Activated gamma-delta T cell treated with Interleukin-2 at 50 U/mL for 16 hours (primary cell): Measurements from ENCODE around the gene TRAF7.

ENCODE experiments used
- DNase-seq: peaks from one replicate; pipeline ENCODE4 v3.0.0-alpha.2; 2020

Gene TRAF7

DNA sequence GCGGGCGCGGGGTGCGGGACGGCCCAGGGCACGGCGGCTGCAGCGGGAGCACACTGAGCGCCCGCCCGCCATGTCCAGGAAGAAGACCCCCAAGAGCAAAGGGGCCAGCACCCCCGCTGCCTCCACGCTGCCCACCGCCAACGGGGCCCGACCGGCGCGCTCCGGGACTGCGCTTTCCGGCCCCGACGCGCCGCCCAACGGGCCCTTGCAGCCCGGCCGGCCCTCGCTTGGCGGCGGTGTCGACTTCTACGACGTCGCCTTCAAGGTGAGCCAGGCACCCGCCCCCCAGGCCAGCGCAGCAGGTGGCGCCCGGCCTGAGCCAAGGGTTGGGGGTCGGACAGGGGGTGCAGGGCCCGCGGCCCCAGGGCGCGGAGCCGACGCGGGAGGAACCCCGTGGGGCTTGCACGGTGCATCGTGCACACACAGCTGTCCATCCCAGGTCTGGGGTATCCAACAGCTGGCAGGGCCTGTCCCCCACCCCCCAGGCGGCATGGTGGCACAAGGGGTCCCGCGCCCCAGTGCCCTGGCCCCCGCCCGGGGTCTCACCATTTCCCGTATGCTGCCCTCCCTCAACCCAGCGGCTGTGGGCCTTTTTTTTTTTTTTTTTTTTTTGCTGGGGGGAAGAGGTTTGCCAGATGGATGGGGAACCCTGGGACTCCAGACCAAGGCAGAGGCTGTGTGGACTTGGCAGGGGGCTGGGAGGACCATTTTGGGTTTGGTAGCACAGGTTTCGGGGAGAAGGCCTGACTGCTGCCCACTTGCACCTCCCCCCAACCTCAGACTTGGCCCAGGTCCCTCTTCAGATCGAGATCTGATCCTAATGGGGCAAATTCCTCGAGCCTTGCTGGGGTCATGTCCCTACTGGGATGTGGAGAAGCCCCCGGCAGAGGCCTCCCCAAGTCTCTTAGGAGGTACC lies 6.6 kb upstream of the TRAF7 start:
- DNase-seq = no peak

GRCh38 chr16:2149630-2150417 lies 5.8 kb upstream of the TRAF7 start:
- no peak for DNase-seq

DNA sequence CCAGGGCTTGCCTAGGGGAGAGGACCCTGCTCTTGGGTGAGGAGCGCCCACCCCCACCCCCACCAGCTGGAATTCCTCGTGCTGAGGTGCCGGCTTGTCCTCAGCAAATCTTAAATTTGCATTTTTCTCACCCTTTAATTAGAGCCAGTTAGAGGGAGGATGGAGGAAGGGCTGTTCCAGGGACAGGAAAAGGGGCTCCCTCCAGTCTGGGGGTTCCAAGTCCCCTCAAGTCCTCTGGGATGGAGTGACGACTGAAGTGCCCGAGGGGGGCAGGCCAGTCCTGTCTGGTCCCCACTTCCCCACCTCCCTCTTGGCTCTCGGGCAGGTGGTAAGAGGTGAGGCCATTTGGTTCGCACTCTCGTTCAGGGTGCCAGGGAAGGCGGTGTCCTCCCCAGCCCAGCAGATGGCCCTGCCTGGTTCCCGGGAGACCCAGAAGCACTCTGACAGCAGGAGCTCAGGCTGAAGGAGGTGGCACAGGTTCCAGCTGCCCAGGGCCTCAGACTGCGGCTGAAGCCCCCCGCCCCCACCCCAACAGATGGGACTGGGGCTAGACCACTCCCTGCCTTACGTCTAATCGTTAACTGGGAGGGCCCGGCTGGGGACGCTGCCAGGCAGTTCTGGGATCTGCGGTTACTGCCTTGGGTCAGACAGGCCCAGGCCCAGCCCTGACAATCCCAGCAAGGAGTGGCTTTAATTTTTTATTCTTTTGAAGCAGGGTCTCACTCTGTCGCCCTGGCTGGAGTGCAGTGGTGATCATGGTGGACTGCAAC lies 5.0 kb upstream of the TRAF7 start:
- no peak for DNase-seq

GRCh38 chr16:2151188-2152091 lies 4.1 kb upstream of the TRAF7 start:
- no peak for DNase-seq

GRCh38 chr16:2152695-2153506 lies 2.7 kb upstream of the TRAF7 start:
- DNase-seq = no peak

GRCh38 chr16:2154533-2155090 lies 970 bp upstream of the TRAF7 start:
- no peak for DNase-seq

DNA sequence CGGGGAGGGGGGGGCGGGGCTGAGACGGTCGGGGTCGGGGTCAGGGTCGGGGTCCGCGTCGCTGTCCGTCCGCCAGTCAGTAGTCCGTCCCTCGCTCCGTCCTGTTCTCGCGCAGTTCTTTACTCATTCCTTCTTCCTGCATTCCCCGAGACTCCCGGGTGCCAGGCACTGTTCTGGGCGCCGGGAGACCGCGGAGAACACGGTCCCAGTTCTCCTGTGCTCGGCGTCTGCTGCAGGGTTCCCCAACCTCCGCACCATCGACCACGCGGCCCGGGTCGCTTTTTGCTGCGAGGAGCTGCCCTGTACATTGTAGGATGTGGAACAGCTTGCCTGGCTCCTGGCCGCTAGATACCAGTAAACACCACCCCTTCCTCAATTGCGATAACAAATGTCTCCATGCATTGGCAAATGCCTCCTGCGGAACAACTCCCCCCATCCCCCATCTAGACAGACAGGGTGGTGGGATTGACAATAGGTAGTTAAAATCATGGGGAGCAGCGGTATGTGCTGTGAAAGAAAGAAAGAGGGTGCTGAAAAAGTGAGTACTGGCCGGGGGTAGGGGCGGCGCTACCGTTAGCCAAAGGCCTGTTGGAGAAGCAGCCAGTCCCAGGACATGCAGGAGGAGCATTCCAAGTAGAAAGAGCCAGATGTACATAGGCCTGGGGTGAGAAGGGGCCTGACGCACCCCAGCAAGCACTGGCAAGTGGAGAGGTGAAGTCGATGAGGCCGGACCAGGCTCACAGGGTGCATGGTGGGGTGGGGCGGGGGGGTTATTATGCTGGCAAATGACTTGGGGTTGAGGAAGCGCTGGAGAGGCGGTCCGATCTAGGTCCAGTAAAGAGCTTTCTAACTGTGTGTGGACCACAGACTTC lies 631 bp downstream of the TRAF7 start:
- DNase-seq = no peak

DNA sequence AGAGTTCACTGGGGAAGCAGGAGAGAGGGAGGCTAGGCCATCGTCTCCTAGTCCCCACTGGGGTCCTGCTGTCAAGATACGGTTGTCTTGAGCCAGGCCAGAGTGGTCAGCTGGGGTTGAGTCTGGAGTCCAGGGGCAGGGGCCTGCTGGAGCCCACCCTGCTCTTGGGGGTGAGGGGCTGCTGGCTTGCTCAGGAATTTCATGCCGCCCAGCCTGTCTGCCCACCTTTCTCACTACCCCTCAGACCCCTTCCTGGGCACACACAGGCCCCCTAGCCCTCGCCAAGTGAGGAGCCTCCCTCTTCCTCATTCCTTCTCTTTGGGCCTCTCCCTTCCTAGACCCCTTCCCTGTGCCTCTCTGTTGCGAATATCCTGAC lies 1.3 kb downstream of the TRAF7 start:
- no peak for DNase-seq

GRCh38 chr16:2157480-2158261 lies 2.1 kb downstream of the TRAF7 start:
- no peak for DNase-seq

GRCh38 chr16:2158262-2158638 lies 2.7 kb downstream of the TRAF7 start:
- DNase-seq = no peak

DNA sequence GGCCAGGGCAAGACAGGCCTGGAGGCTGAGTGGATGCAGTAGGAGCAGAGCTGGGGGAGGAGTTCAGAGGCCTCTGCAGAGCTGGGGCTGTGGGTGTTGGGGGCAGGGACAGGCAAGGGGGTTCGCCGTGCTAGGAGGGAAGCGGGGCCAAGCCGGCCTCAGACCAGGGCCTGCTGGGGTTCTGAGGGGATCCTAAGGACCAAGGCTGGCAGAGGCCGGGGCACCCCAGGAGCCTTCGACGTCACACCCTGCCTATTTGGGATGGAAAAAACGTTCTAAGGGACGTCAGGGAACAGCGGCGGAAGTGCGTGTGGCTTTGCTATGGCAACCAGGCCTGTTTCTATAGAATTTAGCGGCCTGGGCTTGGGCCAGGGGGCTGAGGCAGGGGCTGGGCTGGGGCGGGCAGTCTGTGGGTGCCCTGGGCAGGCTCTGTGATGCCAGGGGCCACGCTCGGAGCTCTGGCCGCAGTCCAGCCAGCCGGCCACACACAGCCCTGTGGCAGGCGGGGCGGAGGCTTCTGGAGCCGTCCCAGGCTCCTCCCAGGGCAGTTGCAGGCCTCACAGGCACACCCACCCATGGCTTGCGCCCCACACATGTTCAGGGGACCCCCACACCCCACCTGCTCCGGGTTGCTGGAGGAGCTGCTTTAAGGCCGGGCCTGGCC lies 3.7 kb downstream of the TRAF7 start:
- no peak for DNase-seq

- DNase-seq = no peak
Observed at GRCh38 chr16:2160915-2161551, 5.5 kb downstream of the TRAF7 start.

GRCh38 chr16:2161911-2162310 lies 6.3 kb downstream of the TRAF7 start:
- DNase-seq = no peak

GRCh38 chr16:2162676-2163118 lies 7.1 kb downstream of the TRAF7 start:
- no peak for DNase-seq

DNA sequence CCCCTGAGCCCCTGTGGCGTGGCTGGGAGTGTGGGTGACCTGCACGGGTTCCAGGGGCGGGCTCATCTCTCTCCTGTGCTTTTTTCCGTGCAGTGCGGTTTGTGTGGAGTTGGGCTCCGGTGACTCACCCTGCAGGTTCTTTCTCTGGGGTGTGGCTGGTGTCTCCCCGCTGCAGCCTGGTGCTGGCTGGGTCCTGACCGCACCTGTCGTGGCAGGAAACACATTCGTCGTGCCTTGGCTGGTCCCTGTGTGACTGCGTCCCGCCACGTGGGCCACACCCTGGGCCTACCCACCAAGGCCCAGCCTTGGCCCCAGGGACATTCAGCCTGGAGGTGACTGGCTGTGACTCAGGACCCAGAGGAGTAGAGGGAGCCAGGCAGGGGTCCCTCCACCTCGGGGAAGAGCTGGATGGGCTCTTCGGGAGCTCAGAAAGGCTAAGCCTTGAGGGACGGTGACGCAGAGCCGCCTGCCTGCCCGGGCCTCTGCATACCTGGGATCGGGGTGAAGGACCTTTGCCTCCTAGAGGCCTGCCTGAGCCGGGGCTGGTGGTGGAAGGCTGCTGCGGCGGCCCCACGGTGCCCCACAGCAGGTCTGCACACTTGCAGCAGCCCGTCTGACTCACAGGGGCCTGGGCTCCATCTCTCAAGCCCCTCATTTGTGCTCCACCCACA lies 7.8 kb downstream of the TRAF7 start:
- DNase-seq = no peak

GRCh38 chr16:2165861-2166260 lies 10.3 kb downstream of the TRAF7 start:
- no peak for DNase-seq
